NCI-H2107 treated with DMSO at 0.1 percent for 48 hours (cell line): ENCODE measurements around the gene GZMA.
"Not testable (repeated sequence)": the region's sequence is repeated elsewhere in the genome, so short reads cannot be mapped to it uniquely, and the experiment has no call there.

ENCODE experiments used
- DNase-seq: peaks from one replicate; lab custom pipeline; 2025; ENCODE audit not compliant: unreplicated experiment; lab: John Stamatoyannopoulos, UW

Gene GZMA

DNA sequence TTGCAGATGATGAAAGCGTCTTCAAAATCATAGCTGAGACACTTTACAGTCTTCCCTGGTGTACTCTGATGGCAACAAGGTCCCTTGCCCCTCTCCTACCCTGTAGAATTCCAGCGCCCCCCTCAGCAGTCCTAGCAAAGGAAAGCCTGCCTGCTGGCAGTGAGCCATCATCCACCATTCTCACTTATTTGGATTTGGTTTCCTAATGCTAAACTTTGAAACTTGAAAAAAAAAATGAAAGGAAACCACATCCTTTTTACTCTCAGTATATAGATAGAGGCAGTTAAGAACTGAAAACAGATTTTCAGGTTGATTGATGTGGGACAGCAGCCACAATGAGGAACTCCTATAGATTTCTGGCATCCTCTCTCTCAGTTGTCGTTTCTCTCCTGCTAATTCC lies at the start of gene GZMA:
Gene GZMA, plus strand, starts transcription at position 299 of the 400 bp plus-strand sequence. Its CDS starts 37 bp downstream, at position 336.
- no peak for DNase-seq

DNA sequence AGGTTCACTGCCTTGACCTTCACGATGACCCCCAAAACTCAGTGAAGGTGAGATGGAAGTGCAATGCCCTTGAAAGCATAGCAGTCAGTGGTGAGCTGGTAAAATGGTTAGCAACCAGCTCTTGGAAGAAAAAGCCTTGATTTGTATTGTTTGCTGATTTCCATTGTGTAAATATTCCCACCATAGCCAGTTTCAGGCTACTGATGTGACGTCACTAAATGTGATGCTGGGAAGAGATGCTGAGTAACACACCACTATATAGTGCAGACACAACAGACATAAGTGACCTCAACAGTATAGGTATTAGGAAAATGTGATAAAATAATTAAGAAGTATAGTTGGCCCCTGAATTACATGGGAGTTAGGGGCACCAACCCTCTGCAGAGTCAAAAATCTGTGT lies 47.3 kb upstream of the GZMA start:
- no peak for DNase-seq

DNA sequence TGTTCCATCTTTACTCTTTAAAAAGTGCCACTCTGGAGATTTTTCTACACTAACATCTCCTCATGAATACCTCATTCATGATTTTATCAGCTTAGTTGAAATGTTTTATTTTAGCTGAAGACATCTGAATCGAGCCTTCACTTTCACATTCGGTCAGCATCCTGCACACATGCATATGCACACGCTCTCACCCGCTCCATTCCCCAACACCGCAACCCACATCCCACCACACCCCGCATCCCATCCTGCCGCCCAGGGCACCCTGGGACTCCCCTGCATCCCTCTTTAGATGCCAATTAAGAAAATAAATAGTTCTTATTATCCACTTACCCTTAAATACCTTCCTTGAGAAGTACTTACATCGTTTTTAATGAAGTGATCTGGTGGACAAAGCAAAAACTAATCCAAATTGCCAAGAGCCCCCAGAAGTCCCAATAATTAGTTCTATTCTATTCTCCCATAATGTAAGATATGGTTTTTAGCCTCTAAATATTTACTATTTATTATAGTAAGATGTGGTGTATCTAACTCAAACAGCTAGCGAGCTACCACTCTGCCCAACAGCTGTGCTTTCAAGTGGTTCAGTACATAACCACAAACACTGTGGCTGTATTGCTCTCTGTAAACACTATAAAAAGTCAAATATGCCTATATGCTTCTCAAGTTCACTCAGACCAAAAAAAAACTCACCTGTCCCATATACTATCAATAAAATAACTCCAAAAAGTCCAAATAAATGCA lies 40.2 kb upstream of the GZMA start:
- DNase-seq: peak; percentile 60

DNA sequence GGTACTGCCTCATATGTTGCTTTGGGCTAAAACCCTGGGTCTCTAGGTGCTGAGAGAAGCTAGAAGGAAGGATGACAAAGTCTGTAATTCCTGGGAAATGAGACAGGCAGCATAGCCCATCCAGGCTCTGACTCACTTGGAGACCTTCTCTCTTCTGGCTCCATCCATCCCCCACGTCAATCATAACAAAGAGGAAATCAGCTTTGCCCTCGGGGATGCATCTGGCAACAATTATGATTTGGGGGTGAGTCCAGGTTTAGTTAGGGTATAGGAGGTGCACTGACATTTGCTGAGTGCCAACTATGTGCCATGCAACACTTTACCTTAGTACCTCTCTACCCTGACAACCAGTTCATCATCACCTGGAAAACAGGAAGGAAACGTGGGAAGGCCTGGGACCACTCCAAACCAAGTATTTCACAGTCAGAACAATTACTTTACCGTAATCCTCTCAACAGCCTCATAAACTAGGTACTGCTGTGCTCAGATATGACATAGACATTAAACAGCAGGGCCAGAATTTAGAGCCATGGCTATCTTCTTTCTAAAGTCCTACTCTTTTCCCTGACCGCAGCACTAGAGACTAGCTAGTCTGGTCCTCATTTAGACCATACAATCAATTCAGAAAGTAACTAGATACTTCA lies 39.1 kb upstream of the GZMA start:
- no peak for DNase-seq

DNA sequence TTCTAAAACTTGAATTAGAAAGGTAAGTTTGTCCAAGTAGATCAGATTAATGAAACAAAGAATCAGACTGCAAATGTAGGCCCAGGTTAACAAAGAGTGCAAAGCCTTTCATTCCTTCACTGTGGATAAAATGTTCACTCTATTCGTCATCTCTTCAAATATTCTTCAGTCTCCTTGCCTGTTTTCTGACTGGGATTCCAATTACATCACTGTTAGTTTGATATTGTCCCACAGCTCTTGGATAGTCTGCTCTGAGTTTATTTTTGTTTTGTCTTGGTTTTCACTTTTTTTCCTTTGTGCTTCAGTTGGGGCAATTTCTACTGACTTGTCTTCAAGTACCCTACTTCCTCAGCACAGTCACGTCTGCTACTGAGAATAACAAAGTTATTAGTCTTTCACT lies 38.5 kb upstream of the GZMA start:
- DNase-seq: no peak

DNA sequence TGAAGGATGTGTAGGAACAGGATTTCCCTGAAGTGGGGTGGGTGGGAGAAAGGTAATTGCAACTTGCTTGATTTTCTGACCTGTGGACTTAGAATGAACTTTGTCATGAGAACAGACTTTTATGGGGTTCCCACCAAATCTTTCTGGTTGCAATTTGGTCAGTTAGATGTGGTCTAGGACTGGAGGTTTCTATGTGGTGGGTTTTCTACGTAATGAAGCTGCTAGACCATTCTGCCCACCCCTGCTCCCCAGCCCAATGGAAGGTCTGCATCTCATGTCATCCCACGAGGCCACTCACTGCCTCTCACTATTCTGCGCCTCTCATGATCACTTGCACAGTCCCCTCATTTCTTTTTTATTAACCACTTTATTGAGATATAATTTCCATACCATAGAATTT lies 37.9 kb upstream of the GZMA start:
- DNase-seq: no peak

DNA sequence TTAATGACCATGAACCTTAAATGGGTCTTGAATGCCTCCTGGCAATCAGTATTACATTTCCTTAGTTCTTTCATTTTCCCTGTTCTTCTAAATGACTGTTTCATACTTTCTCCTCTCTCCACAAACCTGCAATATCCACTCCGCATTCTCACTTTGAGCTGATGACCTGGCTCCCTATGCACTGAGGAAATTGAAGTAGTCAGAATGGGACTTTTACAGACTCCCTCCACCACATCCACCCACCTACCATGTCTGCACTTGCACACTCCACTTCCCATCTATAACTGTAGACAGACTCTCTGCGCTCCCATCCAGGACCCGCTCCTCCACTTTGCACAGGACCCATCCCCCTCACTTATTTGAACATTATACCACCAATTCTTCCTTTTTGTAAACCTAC lies 36.2 kb upstream of the GZMA start:
- DNase-seq: no peak

DNA sequence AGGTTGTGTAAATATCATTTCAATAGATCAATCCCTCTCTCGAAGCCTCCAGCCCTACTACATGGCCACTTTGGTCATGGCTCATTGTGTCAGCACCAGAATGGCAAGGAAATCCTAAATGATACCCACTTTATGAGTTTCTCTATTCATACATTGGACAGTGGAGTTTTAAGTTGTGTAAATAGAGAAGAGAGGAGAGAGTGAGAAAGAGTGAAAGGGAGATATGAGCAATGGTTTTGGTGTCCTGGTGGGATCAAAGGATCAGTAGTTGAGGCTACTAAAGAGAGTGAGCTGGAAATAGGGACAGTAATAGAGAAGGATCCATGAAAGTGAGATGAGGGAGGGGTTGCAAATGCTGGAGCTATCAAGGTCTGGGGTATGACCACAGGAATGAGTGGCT lies 31.5 kb upstream of the GZMA start:
- DNase-seq: no peak

DNA sequence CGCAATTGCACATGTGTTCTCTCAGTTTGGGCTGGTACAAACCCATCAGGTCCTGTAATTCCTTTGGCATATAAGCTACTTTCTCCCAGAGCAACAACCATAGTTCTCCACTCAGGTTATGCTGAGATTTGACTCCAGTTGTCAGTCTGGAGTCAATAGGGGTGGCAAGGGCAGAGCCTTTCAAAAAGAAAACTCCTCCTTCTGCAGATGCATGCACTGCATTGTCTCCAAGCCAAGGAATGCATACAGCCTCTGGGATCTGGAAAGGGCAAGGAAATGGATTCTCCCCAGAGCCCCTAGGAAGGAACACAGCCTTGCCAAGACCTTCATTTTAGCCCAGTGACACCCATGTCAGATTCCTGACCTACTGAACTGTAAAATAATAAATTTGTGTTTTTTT lies 31.0 kb upstream of the GZMA start:
- DNase-seq: no peak

DNA sequence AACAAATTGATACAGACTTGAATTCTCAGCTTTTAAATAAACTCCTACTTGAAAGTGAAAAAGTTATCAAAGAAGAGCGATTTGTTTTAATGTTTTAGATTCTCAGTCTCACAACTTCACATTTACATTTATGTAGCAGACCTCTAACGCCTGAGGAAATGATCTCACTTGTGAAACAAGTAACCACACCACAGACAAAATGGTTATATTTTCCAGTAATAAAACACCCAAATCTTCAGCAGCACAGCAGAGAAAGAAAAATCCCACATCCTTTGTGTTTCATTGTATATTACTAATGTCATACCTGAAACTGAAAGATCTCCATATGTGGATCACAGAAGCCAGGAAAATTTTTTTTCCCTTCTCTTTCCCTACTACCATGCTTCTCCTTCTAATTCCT lies 29.8 kb upstream of the GZMA start:
- no peak for DNase-seq

DNA sequence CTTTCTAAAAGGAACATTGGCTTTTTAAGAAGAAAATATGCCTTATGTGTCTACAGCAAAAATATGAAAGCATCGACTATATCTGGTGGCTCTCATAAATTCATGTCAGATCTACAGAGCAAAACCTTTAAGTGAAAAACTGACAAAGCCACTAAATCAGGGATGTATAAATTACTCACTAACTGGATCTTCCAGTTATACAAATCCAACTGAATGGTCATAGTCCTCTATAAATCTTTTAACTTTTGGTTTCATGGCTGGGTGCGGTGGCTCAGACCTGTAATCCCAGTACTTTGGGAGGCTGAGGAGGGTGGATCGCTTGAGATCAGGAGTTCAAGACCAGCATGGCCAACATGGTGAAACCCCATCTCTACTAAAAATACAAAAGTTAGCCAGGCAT lies 29.2 kb upstream of the GZMA start:
- no peak for DNase-seq

DNA sequence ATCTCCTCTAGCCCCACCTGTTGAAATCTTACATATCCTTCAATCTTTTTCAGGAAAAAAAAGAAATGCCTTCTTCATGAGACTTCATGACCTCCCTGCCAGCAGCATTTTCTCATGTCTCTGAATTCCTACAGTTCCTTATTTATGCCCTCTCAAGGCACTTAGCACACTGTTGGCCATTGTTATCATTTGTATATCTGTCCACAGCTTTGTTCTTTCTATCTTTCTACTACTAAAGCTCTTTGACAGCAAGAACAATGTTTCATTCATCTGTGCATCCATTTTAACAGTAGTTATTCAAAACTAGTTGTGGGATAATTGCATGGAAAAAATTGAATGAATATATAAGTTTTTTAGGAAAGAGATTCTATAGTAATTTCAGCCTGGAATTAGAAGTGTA lies 20.9 kb upstream of the GZMA start:
- DNase-seq: no peak

DNA sequence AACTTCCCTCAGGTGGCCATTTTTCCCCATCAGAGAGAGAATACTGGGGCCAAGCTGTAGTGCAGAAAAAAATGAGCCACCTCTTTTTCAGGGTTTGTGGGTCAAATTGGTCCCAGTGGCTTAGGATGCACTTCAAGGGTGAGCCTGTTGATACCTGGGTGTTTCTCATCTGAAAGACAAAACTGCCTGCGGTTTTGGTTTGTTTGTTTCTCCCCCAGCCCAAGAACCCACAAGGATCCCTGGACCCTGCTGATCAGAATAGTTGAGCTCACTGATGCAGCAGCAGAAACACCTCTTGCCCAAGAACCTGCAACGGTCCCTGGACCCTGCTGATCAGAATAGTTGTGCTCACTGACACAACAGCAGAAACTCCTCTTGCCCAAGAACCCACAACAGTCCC lies 13.1 kb upstream of the GZMA start:
- DNase-seq: not testable (repeated sequence)

DNA sequence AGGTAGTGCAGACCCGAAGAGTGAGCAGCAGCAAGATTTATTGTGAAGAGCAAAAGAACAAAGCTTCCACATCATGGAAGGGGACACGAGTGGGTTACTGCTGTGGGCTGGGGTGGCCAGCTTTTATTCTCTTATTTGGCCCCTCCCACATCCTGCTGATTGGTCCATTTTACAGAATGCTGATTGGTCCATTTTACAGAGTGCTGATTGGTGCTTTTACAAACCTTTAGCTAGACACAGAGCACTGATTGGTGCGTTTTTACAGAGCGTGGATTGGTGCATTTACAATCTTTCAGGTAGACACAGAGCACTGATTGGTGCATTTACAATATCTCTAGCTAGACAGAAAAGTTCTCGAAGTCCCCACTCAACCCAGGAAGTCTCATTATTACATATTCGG lies 11.4 kb upstream of the GZMA start:
- DNase-seq: not testable (repeated sequence)

DNA sequence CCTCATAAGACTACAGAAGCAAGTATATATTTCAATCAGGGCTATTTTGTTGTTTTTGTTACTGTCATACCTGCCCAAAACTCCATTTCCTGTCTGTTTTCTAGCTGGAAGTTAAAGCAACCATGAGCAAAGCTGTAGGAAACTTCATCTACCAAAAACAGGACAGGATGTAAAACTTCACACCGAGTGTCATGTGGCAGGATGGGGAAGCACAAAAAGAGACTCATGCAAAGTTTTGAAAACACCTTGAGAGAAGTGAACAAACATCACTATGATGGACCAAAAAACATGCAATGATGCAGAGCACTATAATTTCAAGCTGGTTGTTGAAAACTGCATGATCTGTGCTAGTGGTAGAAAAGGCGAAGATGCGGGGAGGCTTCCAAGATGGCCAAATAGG lies 6.3 kb upstream of the GZMA start:
- DNase-seq: no peak

DNA sequence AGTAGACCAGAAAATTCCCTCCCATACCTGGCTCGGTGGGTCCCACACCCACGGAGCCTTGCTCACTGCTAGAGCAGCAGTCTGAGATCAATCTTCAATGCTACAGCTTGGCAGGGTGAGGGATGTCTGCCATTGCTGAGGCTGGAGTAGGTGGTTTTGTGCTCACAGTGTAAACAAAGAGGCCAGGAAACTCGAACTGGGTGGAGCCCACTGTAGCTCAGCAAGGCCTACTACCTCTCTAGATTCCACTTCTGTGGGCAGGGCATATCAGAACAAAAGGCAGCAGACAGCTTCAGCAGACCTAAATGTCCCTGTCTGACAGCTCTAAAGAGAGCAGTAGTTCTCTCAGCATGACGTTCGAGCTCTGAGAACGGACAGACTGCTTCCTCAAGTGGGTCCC lies 5.6 kb upstream of the GZMA start:
- peak; percentile 34 for DNase-seq

DNA sequence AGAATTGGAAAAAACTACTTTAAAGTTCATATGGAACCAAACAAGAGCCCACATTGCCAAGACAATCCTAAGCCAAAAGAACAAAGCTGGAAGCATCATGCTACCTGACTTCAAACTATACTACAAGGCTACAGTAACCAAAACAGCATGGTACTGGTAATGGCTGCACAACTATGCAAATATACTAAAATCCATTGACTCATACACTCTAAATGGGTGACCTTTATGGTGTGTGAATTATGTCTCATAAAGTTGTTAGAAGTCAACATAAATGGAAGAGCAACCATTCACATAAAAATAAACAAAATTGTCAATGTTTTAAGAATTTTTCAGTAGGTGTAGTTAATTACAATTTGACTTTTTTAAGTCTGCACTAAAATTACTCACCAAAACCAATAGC lies 1.3 kb upstream of the GZMA start:
- not testable (repeated sequence) for DNase-seq

DNA sequence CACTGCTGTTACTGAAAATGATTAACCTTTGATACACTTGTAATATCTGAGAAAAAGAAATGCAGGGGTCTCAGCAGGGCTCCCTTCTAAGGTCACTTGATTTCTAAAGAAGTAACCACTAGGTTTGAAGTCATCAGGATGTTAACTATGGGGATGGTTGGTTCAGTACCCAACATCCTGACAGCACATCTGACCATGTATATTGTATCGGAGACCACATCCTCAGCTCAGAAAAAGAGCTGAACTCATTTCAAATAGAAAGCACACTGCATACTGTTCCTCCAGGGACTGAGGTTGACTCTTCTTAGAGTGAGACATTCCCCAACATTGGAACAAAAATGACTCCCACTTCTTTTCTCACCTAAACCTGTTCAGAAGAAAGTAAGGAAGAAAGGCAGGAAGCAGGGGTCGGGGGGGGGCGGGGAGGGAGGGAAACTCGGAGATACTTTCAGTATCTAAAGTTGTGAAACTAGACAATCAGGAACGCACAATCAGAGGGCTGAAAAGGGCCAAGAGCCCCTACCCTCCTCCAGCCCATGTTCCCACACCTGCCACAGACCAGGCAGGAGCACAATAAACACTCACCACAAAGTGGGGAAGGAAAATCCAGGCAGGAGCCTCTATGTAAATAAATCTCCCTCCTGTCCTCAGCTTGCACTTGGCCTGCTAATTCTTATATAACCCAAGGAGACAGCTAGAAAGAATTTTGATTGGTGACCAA lies 730 bp upstream of the GZMA start:
- DNase-seq: no peak

DNA sequence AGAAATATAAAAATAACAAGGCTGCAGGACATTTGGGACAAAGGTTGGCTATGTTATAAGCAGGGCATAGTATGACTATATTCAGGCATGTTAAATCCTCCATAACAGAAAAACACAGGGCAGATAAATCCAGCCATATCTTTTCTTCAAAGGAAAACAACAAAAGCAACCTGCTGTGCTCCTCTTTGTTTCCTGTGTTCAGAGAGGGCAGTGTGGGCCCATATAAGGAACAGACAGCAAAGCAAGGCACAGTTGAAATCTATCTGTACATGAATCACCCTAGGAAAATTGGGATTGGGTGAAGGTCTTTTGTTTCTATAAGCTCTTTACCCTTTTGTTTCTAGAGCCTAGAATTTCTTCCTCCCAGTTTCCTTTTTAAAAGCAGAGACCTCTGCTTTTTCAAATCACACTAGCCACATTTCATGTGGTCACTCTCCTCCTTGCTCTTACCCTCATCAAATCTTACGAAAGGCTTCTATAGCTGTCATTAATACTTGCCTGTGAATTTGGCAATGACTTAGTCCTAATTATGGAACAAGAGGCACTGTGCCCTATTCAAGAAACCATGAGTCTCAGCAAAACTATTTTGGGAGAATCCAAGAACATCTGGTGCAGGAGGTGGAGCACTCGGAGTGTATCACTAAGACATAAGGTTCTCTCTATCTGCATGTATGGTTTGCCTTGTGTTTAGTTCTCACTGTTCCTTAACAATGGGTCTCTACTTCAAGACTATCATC lies 1.8 kb downstream of the GZMA start:
- DNase-seq: no peak

DNA sequence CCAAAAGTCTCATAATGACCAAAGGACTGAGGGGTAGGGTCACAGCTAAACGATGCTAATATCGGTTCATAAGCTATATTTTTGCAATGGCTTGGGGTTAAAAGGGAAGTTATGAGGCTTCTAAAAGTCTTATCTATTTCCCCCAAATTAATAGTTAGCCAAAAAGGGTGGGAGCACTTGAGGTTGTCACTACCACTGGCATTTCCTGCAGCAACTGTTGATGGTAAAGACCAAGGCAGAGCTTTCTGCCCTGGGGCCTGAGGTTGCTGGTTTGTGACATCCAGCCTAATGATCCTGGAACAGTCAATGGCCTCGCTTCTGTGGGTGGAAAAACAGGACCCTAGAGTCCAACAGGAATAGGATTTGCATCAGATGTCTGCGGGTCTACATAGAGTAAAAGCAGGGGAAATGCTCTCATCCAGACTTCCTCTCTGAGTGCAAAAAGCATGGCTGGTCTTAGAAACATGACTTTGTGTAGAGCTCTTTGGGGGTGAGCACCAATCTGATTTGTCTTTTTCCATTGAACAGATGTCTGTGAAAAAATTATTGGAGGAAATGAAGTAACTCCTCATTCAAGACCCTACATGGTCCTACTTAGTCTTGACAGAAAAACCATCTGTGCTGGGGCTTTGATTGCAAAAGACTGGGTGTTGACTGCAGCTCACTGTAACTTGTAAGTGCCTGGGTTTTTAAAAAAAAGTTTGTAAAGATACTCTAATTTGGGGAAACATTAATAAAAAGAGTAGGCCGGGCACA lies 2.7 kb downstream of the GZMA start:
- no peak for DNase-seq

DNA sequence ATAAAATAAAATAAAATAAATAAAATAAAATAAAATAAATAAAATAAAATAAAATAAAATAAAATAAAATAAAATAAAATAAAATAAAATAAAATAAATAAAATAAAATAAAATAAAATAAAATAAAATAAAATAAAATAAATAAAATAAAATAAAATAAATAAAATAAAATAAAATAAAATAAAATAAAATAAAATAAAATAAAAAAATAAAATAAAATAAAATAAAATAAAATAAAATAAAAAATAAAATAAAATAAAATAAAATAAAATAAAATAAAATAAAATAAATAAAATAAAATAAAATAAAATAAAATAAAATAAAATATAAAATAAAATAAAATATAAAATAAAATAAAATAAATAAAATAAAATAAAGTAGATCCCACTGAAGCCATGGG lies 3.5 kb downstream of the GZMA start:
- not testable (repeated sequence) for DNase-seq
